ENCODE measurements around the gene ARHGEF11. TPM values are rescaled to one million over a fixed set of nuclear protein-coding genes. Genes with fewer than 3 reads are reported as not detected.

The ARHGEF11 gene
- total RNA-seq, 6 experiments from 2014 or later, result 21.3 to 24.8 (median 22.4) TPM

DNA sequence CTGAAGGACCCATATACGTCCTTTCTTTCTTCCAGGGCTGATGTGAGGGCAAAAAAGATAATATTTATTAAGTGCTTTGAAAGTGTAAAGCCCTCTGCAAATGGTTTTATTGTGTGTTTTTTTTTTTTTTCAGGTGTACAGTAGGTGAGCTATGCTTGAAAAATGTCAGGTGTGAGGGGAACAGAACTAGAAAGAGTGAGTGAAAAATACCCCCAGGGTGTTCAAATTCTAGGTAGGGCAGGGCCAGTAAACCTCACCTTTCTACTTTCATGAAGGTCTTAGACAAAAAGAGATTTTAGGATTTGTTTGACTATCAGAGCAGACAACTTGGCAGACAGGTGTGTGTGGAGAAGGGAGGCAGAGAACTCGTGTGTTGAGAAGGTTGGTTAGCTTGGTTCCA lies 51.3 kb downstream of the ARHGEF11 start:
- Mint-ChIP-seq H3K4me1 (ENCODE audit: low read depth) (no peaks in the 10 kb centered on the region; the same call in 1 of the 2 replicates), H3K4me3 (no peak overlapping the region), H3K27ac (no peak overlapping the region), H3K9me3 (no peaks in the 10 kb centered on the region), H3K27me3 (ENCODE audit: insufficient read depth) (no peaks in the 10 kb centered on the region; the same call in 1 of the 2 replicates), H3K36me3 (ENCODE audit: low read depth) (no peaks in the 10 kb centered on the region)
- TF ChIP-seq, protein P1, sequence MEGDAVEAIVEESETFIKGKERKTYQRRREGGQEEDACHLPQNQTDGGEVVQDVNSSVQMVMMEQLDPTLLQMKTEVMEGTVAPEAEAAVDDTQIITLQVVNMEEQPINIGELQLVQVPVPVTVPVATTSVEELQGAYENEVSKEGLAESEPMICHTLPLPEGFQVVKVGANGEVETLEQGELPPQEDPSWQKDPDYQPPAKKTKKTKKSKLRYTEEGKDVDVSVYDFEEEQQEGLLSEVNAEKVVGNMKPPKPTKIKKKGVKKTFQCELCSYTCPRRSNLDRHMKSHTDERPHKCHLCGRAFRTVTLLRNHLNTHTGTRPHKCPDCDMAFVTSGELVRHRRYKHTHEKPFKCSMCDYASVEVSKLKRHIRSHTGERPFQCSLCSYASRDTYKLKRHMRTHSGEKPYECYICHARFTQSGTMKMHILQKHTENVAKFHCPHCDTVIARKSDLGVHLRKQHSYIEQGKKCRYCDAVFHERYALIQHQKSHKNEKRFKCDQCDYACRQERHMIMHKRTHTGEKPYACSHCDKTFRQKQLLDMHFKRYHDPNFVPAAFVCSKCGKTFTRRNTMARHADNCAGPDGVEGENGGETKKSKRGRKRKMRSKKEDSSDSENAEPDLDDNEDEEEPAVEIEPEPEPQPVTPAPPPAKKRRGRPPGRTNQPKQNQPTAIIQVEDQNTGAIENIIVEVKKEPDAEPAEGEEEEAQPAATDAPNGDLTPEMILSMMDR (IDR thresholded peaks at IDR 0.05), result no peak
- DNase-seq, result no peak

GRCh38 chr1:156993426-156994147 lies 52.0 kb downstream of the ARHGEF11 start:
- no peaks in the 10 kb centered on the region; the same call in 1 of the 2 replicates for H3K4me1 Mint-ChIP-seq (ENCODE audit: low read depth)
- TF ChIP-seq, protein P1 (IDR thresholded peaks at IDR 0.05), result no peak
- no peak overlapping the region for H3K27ac Mint-ChIP-seq
- DNase-seq, result no peak
- H3K27me3 Mint-ChIP-seq (ENCODE audit: insufficient read depth), result peaks cover 1% of the 10 kb centered on the region
- H3K4me3 Mint-ChIP-seq, result no peak overlapping the region
- no peaks in the 10 kb centered on the region for H3K36me3 Mint-ChIP-seq (ENCODE audit: low read depth)
- H3K9me3 Mint-ChIP-seq, result no peaks in the 10 kb centered on the region

GRCh38 chr1:156992215-156992614 lies 53.3 kb downstream of the ARHGEF11 start:
- no peak for DNase-seq
- no peaks in the 10 kb centered on the region; the same call in 1 of the 2 replicates for H3K4me1 Mint-ChIP-seq (ENCODE audit: low read depth)
- H3K27ac Mint-ChIP-seq, result no peak overlapping the region
- peaks cover 1% of the 10 kb centered on the region for H3K27me3 Mint-ChIP-seq (ENCODE audit: insufficient read depth)
- H3K36me3 Mint-ChIP-seq (ENCODE audit: low read depth), result no peaks in the 10 kb centered on the region
- TF ChIP-seq, protein P1 (IDR thresholded peaks at IDR 0.05), result no peak
- no peak overlapping the region for H3K4me3 Mint-ChIP-seq
- H3K9me3 Mint-ChIP-seq, result no peaks in the 10 kb centered on the region

GRCh38 chr1:156987715-156988114 lies 57.8 kb downstream of the ARHGEF11 start:
- Mint-ChIP-seq H3K27me3 (ENCODE audit: insufficient read depth) (peaks cover 1% of the 10 kb centered on the region; the same call in 1 of the 2 replicates), H3K36me3 (ENCODE audit: low read depth) (peaks cover 11% of the 10 kb centered on the region; the same call in 1 of the 2 replicates), H3K27ac (no peak overlapping the region), H3K4me3 (no peak overlapping the region), H3K4me1 (ENCODE audit: low read depth) (no peaks in the 10 kb centered on the region; the same call in 1 of the 2 replicates), H3K9me3 (no peaks in the 10 kb centered on the region)
- DNase-seq, result no peak
- TF ChIP-seq, protein P1 (IDR thresholded peaks at IDR 0.05), result no peak

- Mint-ChIP-seq H3K4me1 (ENCODE audit: low read depth) (0 out of 2 replicates have a peak, but pooled peaks cover 4% of the 10 kb centered on the region), H3K9me3 (no peaks in the 10 kb centered on the region), H3K36me3 (ENCODE audit: low read depth) (peaks cover 45% of the 10 kb centered on the region), H3K4me3 (no peak overlapping the region), H3K27ac (no peak overlapping the region), H3K27me3 (ENCODE audit: insufficient read depth) (no peaks in the 10 kb centered on the region; the same call in 1 of the 2 replicates)
- no peak for DNase-seq
- TF ChIP-seq, protein P1 (IDR thresholded peaks at IDR 0.05), result no peak
Observed at GRCh38 chr1:156980551-156980950, 65.0 kb downstream of the ARHGEF11 start.
